ENCODE data around the gene MRPL36. TPM values are rescaled to one million over a fixed set of nuclear protein-coding genes. Genes with fewer than 3 reads are reported as not detected.

MRPL36 gene
- total RNA-seq, 1 experiment from 2014 or later: 102 TPM

DNA sequence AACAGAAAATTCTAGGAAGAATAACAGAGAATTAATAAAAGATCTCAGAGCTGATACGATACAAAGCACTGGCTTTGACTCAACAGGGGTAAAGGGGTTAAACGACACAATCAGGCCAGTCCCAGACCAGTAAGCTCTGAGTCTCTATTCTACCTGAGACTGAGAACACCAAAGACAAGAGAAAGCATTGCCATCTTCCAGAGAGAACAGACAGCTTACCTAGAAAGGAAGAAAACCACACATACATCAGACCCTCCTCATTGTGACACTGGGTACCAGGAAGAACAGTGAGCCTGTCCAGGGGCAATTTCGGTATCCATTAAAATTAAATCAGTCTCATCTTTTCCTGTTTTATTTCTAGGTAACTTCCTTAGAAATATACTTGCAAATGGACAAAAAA, 41.1 kb downstream of the MRPL36 start:
- no peaks in the 10 kb centered on the region for H3K9me3 ChIP-seq (ENCODE audit: low read depth, low read length, poor library complexity, severe bottlenecking)
- ChIA-PET POLR2A (ENCODE audit: low non-redundant PET) (no interaction called here), CTCF (no interaction called here)

DNA sequence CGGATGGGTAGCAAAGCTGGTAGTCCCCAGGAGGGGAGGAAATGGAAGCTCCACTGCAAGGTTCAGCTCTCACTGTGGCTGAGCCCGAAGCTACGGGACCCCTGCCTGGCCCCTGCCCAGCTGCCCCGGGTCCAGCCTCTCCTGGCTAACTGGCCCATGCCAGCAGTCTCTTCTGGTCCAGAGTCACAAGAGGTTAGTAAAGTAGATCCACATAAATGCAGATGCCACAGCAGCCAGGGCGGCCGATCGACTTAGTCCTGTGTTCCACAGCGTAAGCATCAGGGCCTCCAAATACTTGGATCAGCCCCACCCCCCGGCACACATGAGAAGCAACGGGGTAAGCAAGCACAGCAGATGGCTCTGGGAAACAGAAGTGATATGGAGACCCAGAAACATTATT, 42.1 kb downstream of the MRPL36 start:
- ChIA-PET CTCF (no interaction called here), POLR2A (ENCODE audit: low non-redundant PET) (no interaction called here)
- H3K4me1 ChIP-seq (ENCODE audit: insufficient read depth, low read length, poor library complexity, severe bottlenecking): no peaks in the 10 kb centered on the region
- H3K27me3 ChIP-seq (replicated peaks; ENCODE audit: insufficient read depth, low read depth, low read length, poor library complexity): peaks cover 61% of the 10 kb centered on the region
- H3K36me3 ChIP-seq (ENCODE audit: insufficient read depth, low read length, poor library complexity, severe bottlenecking): no peaks in the 10 kb centered on the region
- TF ChIP-seq EZH2 (IDR thresholded peaks at IDR 0.05; ENCODE audit: borderline replicate concordance, low read depth, low read length, poor library complexity, severe bottlenecking): no peak
- TF ChIP-seq, protein P1, sequence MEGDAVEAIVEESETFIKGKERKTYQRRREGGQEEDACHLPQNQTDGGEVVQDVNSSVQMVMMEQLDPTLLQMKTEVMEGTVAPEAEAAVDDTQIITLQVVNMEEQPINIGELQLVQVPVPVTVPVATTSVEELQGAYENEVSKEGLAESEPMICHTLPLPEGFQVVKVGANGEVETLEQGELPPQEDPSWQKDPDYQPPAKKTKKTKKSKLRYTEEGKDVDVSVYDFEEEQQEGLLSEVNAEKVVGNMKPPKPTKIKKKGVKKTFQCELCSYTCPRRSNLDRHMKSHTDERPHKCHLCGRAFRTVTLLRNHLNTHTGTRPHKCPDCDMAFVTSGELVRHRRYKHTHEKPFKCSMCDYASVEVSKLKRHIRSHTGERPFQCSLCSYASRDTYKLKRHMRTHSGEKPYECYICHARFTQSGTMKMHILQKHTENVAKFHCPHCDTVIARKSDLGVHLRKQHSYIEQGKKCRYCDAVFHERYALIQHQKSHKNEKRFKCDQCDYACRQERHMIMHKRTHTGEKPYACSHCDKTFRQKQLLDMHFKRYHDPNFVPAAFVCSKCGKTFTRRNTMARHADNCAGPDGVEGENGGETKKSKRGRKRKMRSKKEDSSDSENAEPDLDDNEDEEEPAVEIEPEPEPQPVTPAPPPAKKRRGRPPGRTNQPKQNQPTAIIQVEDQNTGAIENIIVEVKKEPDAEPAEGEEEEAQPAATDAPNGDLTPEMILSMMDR (conservative IDR thresholded peaks at IDR 0.05; ENCODE audit: low read depth, low read length): no peak
- no peak for DNase-seq (ENCODE audit: low spot score)
- no TSS peak for BruUV-seq (replicated peaks)
- no peak overlapping the region for H3K4me3 ChIP-seq (ENCODE audit: low read depth, low read length, poor library complexity, severe bottlenecking)
- no peaks in the 10 kb centered on the region for H3K9me3 ChIP-seq (ENCODE audit: low read depth, low read length, poor library complexity, severe bottlenecking)
- no peak overlapping the region for H3K27ac ChIP-seq (ENCODE audit: low read depth, low read length, poor library complexity, severe bottlenecking)
- intact Hi-C loops (cut with micrococcal nuclease; ENCODE audit: unreplicated experiment): no loop called here

More for the DNA sequence above, 41.1 kb downstream of the MRPL36 start:
- Histone ChIP-seq H3K27me3 (replicated peaks; ENCODE audit: insufficient read depth, low read depth, low read length, poor library complexity) (peaks cover 61% of the 10 kb centered on the region), H3K27ac (ENCODE audit: low read depth, low read length, poor library complexity, severe bottlenecking) (no peak overlapping the region), H3K36me3 (ENCODE audit: insufficient read depth, low read length, poor library complexity, severe bottlenecking) (no peaks in the 10 kb centered on the region), H3K4me1 (ENCODE audit: insufficient read depth, low read length, poor library complexity, severe bottlenecking) (no peaks in the 10 kb centered on the region), H3K4me3 (ENCODE audit: low read depth, low read length, poor library complexity, severe bottlenecking) (no peak overlapping the region)
- no TSS peak for BruUV-seq (replicated peaks)
- no peak for DNase-seq (ENCODE audit: low spot score)
- intact Hi-C loops (cut with micrococcal nuclease; ENCODE audit: unreplicated experiment): no loop called here
- TF ChIP-seq EZH2 (IDR thresholded peaks at IDR 0.05; ENCODE audit: borderline replicate concordance, low read depth, low read length, poor library complexity, severe bottlenecking): no peak
- TF ChIP-seq, protein P1 (conservative IDR thresholded peaks at IDR 0.05; ENCODE audit: low read depth, low read length): no peak

DNA sequence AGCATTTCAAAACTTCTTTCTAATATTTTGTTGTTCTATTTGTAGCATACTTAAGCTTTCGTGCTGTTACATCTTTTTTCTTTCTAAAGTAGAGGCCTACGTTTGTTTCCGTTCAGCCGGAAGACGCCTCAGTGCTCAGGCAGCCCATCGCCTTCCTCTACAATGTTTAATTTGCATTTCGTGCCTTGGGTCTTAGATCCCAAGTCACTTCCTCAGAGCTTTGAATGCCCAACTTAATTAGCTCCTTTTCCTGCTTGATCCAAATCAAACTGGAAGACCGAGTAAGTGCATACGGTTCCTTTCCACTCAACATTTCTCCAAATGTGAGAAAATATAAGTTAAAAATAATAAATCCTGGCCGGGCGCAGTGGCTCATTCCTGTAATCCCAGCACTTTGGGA, 43.2 kb downstream of the MRPL36 start:
- peaks cover 62% of the 10 kb centered on the region for H3K27me3 ChIP-seq (replicated peaks; ENCODE audit: insufficient read depth, low read depth, low read length, poor library complexity)
- no peak overlapping the region for H3K4me3 ChIP-seq (ENCODE audit: low read depth, low read length, poor library complexity, severe bottlenecking)
- H3K4me1 ChIP-seq (ENCODE audit: insufficient read depth, low read length, poor library complexity, severe bottlenecking): no peaks in the 10 kb centered on the region
- no peak overlapping the region for H3K27ac ChIP-seq (ENCODE audit: low read depth, low read length, poor library complexity, severe bottlenecking)
- intact Hi-C loops (cut with micrococcal nuclease; ENCODE audit: unreplicated experiment): no loop called here
- DNase-seq (ENCODE audit: low spot score): no peak
- no peaks in the 10 kb centered on the region for H3K36me3 ChIP-seq (ENCODE audit: insufficient read depth, low read length, poor library complexity, severe bottlenecking)
- no TSS peak for BruUV-seq (replicated peaks)
- no peaks in the 10 kb centered on the region for H3K9me3 ChIP-seq (ENCODE audit: low read depth, low read length, poor library complexity, severe bottlenecking)
- TF ChIP-seq EZH2 (IDR thresholded peaks at IDR 0.05; ENCODE audit: borderline replicate concordance, low read depth, low read length, poor library complexity, severe bottlenecking): no peak
- TF ChIP-seq, protein P1 (conservative IDR thresholded peaks at IDR 0.05; ENCODE audit: low read depth, low read length): no peak
- ChIA-PET POLR2A (ENCODE audit: low non-redundant PET) (no interaction called here), CTCF (no interaction called here)

All from A673 (cell line).